Glomerular endothelial cell (primary cell): Measurements from ENCODE around the gene CDK10. TPM values are rescaled to one million over a fixed set of nuclear protein-coding genes. Genes with fewer than 3 reads are reported as not detected.

Experiments used
- DNase-seq: peaks from one replicate; pipeline ENCODE4 v3.0.0-alpha.2; 2011; ENCODE audit warnings: low read depth, low spot score; ENCODE audit errors: extremely low read depth
- total RNA-seq: library from RNA; depleted of rRNA; stranded (reverse); fragments of >200 nt; gene quantifications from 2 replicates; pipeline ENCODE4 v1.2.3, GENCODE V29; 2015

CDK10 gene
- total RNA-seq, 1 donor from 2014 or later: 52.9 TPM

DNA sequence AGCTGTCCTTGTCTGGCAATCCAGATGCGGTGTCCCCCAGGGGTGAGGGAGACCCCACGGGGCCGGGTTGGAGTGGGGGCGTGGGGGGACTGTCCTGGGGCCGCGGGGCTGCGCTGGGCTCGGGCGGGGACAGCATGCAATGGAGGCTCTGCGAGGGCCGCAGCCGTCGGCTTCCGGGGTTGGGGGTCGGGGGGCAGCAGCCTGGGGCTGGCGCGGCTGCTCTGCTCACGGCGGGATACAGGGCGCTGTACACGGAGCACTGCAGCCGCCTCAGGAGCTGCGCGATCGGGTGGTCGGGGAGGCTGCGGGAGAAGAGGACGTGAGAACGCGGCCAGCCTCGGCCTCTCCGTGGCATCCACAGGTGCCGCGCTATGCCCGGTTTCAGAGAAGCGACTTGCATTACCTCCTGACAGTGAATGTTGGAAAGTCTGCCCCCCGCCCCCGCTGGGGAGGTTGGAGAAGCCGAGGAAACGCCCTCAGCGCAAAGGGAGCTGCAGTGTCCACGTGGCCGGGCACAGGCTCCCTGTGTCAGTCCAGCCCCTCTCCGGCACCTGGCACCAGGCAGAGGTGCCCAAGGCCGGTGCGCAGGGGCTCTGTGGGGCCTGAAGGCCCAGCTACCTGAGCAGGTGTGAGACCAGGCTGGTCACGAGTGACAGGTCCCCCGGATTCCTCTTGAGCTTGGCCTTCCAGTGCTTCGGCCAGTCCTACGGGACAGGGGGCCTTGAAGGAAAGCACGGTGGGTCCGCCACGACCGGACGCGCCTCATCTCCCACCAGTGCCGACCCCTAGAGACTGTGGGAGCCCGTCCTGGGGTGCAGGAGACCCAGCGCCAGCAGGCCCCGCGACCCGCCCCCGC lies 24.4 kb downstream of the CDK10 start:
- DNase-seq: no peak

DNA sequence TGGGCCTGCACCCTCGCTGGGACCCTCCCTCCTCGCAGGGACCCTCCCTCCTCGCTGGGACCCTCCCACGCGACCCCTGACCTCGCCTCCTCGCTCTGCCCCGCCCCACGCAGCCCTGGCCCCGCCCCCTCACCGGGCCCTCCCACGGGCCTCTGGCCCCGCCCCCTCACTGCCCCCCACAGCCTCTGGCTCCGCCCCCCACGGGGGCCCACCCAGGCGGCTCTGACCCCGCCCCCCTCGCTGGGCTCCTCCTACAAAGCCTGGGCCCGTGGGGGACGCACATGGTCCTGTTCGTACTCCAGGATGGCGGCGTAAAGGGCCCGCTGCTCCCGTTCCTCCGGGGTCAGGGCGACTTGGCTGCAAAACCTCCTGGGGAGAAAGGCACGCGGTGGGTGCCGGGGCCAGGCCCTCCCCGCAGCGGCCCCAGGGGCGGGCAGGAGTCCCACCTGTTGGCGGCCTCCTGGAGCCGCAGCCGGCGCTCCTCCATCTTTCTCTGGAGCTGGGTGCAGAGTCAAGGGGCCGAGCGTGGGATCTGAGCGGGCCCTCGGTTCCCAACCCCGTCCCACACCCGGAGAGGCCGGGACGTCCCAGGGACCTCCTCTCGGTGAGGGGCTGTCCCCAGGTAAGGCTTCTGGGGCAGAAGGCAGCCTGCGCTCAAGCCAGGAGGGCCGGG lies 25.2 kb downstream of the CDK10 start:
- DNase-seq: no peak

DNA sequence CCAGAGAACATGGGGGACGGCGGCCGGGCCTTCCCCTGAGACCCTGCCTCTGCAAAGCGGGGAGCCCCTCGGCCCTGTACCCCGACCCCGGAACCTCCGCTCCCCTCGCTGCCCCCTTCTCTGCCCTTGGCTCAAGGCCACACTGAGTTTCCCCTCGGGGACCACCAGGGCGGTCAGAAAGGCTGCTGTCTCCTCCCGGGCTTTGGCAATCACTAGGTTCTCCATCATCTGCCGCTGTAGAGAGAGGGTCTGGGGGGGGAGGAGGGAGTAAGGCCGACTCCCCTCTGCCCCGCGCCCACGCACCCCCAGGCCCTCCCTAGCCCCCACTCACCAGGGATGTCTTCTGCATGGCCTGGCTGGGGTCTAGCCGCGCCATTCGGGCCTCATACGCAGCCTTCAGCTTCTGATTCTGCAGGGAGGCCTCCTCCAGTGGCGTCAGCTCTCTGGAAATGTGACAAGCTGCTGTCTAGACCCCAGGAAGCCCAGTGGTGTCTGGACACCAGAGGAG lies 25.8 kb downstream of the CDK10 start:
- no peak for DNase-seq

DNA sequence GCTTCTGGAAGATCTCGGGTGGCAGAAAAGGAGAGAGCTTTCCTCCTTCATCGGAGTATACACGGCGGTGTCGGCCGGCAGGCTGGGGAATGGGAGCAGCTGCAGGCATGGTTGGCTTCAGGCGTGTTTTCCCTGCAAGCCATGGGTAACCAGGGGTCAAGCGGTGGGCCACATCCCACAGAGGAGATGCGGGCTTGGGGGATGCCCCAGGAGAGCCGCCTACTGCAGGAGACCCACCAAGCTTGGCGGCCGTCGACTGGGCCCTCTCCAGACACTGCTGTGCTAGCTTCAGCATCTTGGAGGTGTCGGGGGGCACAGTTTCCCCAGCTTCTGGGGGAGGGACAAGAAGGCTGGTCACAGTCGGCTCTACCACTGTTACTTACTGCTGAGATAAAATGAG lies 30.0 kb downstream of the CDK10 start:
- DNase-seq: no peak

DNA sequence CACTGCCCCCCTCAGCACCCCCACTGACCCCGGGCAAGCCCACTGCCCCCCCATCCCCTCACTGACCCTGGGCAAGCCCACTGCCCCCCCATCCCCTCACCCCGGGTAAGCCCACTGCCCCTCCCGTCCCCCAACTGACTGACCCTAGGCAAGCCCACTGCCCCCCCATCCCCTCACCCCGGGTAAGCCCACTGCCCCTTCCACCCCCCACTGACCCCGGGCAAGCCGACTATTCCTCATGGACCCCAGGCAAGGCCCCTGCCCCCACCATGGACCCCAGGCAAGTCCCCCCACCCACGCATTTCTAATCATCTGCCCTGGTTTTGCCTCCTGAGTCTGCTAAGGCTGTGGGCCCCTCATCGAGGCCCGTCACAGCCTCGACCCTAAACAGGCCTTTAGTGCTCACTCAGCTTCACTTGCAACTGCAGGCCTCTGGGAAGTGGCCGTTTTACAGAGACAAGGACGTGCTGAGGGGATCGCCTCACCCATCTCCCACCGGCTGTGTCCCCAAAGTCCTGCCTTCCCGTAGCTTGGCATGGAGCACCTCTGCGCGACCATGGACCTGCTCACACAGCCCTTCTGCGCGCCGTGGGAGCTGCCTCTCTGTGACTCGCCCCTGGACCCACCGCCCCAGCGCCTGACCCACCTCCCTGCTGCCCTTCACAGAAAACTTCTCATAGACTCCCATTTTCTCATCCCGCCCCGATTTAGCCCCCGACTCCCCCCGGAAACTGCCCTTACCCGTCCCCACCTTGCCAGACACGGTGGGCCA lies 30.6 kb downstream of the CDK10 start:
- DNase-seq: no peak

DNA sequence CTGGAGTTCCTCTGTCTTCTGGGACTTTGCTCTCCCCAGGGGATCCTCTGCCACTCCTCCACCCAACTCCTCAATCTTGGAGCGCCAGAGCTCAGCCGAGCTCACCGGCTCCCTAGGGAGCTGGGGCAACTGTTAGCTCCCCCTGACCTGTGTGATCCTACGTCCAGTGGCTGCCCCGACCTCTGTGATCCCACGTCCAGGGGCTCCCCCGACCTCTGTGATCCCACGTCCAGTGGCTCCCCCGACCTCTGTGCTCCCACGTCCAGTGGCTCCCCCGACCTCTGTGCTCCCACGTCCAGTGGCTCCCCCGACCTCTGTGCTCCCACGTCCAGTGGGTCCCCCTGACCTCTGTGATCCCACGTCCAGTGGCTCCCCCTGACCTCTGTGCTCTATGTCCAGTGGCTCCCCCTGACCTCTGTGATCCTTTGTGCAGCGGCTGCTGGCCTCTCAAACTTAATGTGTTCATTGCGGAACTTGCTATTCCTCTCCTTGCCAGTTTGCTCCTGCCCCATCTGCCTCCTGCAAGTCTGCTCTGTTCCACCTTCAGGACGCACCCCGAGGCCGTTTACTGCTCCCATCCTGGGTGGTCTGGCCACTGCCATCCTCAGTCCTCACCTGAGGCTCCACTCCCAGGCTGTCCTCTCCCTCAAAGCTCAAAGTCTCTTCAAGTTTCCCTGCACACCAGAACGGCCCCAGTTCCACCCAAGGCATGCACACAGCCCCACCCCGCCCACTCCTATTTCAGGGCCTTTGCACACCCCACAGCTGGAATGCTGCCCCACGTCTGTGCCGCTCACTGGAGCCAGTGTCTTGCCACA lies 31.4 kb downstream of the CDK10 start:
- DNase-seq: no peak

DNA sequence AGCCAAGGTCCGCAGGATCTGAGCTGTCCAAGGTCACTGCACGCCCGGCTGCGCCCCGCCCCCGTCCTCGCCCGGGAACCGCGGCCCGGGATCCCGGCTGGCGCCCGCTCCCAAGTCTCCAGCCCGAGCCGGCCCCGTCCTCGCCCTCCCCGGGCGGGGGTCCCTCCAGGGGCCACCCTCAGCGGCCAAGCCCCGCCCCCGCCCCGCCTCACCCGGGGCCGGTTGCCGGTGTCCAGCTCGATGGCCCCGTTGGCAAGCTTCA lies 34.0 kb downstream of the CDK10 start:
- no peak for DNase-seq

DNA sequence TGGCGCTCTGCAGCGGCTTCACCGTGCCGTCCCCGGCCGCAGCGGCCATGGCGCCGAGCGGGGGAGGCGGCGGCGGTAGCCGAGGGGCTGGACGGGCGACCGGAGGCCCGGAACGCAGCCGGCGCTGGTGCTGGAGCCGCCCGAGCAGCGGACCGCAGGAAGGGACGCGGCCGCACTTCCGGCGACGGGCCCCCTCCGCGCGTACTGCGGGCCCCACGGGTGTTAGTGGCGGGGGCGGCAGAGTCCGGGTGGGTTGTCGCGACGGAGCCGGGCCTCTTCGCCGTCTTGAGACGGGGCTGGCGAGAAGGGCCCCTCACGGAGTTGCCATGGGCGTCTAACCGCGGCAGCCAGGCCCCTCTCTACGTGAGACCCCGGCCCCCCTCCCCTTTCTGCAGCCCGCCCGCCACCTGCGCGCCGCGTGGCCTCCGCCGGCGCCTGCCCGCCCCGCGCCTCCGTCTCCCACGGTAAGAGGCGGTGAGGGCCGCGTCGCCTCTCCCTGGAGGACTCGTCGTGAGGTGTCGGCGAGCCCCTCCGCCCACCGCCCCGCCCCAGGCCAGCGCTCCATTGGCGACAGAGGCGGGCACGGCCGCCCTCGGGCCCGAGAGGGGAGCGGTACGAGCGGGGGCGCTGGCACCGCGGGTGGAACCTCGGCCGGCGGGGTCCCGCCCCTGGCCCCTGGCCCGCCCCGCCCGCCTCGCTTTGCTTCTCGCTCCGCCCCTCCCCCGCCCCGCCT lies 34.5 kb downstream of the CDK10 start, which contains the start of the genes VPS9D1 and ZNF276:
Gene VPS9D1, minus strand, starts transcription at position 86 of the 733 bp plus-strand sequence. Its CDS starts 37 bp downstream, at position 49.
Gene ZNF276, plus strand, starts transcription at position 725 of the 733 bp plus-strand sequence. CDS start 104 bp downstream, outside the sequence.
- no peak for DNase-seq

DNA sequence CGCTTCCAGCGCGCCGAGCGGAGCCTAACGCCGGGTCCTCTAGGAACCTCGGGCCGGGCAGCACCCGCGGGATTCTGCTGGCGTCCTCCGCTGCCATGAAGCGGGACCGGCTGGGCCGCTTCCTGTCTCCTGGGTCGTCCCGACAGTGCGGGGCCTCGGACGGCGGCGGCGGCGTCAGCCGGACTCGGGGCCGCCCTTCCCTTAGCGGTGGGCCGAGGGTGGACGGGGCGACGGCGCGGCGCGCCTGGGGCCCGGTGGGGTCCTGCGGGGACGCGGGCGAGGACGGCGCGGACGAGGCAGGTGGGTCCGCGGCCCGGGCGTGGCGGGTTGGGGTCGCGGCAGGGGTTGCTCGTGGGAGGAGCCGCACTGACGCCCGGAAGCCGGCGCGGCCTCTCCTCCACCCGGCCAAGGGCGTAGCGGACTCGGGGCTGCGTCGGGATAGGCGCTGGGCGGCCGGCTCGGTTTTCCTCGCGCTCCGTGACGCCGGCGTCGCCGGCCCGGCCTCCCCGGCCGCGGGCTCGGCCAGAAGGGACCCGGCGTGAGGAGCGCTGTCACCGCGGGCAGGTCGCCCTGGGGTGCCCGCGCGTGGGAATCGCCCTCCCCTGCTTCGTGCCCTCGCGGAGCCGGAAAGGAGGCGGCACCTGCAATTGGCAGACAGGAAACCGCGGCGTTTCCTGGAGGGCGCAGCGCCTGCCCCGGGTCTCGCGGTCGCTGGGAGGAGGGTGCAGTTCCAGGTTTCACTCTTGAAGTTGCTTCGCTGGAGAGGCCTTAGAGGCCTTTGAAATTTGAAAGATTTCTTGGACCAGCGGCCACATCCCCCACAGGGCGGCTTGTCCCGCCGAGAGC lies 35.3 kb downstream of the CDK10 start:
- no peak for DNase-seq

DNA sequence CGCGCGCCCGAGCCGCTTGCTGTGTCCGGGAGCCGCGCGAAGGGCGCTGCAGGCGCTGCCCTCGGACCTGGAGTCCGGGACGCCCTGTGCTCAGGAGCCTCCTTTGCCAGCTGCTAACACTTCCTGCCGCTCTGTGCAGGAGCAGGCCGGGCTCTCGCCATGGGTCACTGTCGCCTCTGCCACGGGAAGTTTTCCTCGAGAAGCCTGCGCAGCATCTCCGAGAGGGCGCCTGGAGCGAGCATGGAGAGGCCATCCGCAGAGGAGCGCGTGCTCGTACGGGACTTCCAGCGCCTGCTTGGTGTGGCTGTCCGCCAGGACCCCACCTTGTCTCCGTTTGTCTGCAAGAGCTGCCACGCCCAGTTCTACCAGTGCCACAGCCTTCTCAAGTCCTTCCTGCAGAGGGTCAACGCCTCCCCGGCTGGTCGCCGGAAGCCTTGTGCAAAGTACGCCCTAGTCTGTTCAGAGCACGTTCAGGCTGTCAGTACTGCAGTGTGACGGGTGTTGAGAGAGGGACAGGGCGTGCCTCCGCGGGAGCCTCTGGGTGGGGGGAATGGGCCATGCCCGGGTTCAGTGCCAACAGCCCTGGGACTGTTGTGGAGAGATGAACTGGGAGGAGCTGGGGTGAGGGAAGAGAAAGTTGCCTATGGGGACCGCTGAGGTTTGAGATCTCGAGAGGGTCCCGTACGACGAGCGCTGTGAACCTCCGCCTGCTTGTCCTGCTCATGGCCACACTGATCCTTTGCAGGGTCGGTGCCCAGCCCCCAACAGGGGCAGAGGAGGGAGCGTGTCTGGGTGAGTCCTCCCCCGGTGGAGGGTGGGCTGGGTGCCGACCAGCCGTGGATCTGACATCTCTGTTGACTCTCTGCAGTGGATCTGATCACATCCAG lies 36.1 kb downstream of the CDK10 start:
- DNase-seq: no peak

DNA sequence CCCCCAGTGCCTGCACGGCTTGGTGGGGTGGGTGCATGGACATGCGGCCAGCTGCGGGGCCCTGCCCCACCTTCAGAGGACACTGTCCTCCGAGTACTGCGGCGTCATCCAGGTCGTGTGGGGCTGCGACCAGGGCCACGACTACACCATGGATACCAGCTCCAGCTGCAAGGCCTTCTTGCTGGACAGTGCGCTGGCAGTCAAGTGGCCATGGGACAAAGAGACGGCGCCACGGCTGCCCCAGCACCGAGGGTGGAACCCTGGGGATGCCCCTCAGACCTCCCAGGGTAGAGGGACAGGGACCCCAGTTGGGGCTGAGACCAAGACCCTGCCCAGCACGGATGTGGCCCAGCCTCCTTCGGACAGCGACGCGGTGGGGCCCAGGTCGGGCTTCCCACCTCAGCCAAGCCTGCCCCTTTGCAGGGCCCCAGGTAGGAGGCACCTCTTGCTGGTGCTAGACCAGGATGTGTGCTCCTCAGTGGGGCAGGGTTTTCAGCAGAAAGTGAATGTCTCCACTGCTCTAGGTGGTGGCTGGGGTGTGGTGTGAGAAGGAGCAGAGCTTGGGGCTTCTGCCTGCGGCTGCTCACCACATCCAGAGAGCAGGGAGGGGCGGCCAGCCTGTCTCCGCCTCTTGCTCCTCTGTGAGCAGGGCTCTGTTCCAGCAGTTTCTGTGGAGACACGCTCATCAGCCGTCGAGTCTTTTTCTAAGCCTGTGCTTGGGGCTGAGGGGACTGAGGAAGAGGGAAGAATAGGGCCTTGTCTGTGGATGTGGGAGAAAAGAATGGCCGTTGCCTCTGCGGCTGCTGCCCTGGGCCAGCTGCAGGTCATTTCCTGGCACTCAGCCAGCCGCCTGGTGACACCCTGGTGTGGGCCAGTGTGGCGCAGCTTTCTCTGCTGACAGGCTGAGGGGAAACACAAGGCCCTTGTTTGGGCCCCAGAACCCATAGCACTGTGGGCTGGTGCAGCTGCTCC lies 37.1 kb downstream of the CDK10 start:
- no peak for DNase-seq

DNA sequence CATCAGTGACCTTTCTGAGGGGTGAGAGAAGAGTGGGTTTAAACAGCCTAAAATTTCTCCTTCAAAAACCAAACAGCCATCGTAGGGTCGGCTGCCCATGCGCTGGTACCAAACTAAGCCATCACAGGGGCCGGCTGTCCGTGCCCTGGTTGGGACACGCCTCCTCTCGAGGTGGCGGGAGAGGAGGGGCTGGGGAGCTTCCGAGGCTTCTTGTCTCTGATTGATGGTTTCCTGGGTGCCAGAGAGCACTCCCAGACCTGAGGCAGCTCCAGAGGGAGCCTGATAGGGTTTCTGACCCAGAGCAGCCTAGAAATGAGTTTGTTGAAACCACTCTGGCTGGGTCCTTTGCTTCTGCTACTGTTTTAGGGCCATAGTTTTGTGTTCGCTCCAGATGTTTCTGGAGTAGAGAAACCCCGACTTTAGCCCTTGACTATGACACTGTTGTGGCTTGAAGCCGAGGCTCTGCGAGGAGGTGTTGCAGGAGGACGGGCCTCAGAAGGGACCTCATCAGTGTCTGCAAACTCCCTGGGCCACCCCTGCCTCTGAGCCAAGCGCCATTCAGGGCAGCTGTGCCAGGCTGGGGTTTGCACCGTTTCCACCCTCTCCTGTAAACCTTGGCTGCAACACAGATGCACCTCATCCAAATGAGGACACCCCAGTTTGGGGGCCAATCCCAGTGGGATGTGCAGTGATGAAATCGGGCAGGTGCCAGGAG lies 41.1 kb downstream of the CDK10 start:
- no peak for DNase-seq

DNA sequence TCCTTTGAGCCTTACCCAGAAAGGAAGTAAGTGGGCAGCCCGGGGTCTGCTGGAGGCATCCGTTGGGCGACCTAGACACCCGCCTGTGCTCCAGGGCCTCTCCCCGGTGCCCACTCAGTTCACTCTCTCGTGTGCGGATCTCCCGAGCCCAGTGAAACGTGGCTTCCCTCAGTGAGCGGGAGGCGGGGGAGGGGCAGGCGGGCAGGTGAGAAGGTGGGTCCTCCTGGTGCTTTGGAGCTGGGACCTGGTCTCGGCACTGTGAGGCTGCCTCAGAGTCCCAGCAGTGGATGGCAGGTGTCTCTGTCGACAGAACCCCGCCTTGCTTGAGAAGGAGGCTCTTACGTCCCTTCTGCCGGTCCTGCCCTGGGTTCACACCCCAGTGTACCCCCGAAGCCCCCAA lies 42.8 kb downstream of the CDK10 start:
- DNase-seq: no peak

DNA sequence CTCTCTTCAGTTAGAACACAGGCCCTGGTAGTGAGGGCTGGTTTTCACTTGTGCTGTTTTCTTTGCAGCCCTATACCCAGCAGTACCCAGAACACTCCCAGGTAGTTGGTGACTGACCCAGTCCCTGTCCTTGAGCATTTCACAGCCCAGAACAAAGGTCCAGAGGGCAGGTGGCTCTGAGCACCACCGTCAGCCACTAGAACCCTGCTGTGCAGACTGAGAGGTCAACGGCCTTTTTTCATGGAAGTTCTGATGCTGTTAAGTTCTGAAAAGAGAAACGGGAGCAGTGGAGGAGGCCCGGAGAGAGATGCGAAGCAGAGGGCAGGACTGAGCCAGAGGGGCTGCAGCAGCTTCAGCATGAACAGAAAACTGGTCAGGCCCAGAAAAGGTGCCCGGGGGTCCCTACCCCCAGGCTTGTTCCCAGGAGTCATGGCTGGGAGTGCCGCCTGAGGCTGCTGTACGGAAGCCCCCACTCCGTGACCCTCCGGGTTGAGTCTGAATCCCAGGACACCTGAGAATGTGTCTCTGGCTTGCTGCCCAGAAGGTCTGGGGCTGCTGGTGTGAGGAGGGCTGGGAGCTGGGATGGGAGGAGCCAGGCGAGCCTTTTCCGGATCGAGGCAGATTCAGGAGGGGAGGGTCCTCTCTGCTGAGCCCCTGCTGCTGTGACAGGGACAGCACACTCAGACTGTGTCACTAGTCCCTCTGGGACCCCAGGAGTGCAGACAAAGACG lies 43.5 kb downstream of the CDK10 start:
- DNase-seq: no peak

DNA sequence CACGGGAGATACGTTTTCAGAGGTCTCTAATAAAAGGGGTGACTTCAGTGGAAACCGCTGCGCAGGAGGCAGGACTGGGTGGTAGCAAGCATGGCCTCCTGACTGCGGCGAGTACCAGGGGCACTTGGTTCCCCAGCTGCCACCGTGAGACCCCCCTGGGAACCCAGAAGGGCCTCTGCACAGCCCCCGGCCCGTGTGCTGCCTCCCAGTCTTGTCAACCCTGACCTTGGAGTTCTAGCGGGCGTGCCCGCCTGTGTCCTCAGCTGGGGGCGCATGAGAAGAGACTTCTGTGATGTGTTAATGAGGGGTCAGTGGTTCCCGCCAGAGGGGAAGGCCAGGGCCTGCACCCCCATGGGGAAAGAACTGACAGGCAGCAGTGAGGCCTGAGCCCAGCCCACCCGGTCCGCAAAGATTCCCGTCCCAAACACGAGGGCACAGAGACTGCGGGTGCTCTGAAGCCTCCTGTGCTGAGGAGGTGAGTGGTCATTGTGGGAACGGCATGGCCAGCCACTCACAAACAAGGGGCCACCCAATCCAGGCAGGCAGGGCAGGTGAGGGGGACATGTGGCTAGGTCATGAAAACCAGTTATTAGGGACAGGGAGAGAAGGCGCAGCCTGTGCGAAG lies 44.2 kb downstream of the CDK10 start:
- DNase-seq: no peak
